Right lobe of liver (tissue), 4 donors: Measurements from ENCODE around the gene LHPP.

Experiments
- POLR2A ChIP-seq: fragments of 450-650 bp; IDR thresholded peaks from one replicate; pipeline ENCODE4 v1.6.1; 2017; ENCODE audit warnings: antibody characterized with exemption, mild to moderate bottlenecking
- TF ChIP-seq, protein P1 (sequence below), 4 donors: fragments of 200-600 bp in 3 of 4; fragments of 450-650 bp in 1 of 4; IDR thresholded peaks; one replicate each; pipeline versions ENCODE4 v1.5.1 to v1.8.0; 2016 to 2022; ENCODE audit warnings: antibody characterized with exemption in 4 of 4, mild to moderate bottlenecking in 2 of 4
- donor health status: DM: no; HTN: no; CAD: no.
- donor health status: DM: no; HTN: no; CAD: no.
- donor health status: DM: no; HTN: yes; CAD: no.

- TF ChIP-seq, protein P1, sequence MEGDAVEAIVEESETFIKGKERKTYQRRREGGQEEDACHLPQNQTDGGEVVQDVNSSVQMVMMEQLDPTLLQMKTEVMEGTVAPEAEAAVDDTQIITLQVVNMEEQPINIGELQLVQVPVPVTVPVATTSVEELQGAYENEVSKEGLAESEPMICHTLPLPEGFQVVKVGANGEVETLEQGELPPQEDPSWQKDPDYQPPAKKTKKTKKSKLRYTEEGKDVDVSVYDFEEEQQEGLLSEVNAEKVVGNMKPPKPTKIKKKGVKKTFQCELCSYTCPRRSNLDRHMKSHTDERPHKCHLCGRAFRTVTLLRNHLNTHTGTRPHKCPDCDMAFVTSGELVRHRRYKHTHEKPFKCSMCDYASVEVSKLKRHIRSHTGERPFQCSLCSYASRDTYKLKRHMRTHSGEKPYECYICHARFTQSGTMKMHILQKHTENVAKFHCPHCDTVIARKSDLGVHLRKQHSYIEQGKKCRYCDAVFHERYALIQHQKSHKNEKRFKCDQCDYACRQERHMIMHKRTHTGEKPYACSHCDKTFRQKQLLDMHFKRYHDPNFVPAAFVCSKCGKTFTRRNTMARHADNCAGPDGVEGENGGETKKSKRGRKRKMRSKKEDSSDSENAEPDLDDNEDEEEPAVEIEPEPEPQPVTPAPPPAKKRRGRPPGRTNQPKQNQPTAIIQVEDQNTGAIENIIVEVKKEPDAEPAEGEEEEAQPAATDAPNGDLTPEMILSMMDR (IDR thresholded peaks at IDR 0.05) = no peak
- no peak for TF ChIP-seq POLR2A
These were observed 90.1 kb downstream of the LHPP start for GRCh38 chr10:124551755-124552154.
